ENCODE data around the gene ZNF197.

DNA sequence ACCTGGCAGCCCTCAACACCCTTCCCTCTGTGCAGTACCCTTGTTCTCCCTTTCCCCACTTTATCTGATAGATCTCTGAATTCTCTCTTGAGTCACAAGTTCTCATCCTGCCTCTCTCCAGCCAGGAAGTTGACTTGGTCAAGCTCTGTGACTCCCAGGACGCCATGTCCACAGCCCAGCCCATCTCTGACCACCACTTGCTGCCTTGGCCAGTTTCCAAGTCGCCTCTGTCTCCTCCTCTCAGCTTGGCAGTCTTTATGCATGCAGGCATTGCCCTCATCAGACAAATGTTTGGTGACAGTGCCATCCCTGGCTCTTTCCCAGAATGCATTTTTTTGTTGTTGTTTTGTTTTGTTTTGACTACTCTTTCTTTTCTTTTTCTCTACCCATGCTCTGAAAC, 49.4 kb downstream of the ZNF197 start:
- no peak for TF ChIP-seq POLR2A (IDR thresholded peaks at IDR 0.05)
- TF ChIP-seq, protein P1, sequence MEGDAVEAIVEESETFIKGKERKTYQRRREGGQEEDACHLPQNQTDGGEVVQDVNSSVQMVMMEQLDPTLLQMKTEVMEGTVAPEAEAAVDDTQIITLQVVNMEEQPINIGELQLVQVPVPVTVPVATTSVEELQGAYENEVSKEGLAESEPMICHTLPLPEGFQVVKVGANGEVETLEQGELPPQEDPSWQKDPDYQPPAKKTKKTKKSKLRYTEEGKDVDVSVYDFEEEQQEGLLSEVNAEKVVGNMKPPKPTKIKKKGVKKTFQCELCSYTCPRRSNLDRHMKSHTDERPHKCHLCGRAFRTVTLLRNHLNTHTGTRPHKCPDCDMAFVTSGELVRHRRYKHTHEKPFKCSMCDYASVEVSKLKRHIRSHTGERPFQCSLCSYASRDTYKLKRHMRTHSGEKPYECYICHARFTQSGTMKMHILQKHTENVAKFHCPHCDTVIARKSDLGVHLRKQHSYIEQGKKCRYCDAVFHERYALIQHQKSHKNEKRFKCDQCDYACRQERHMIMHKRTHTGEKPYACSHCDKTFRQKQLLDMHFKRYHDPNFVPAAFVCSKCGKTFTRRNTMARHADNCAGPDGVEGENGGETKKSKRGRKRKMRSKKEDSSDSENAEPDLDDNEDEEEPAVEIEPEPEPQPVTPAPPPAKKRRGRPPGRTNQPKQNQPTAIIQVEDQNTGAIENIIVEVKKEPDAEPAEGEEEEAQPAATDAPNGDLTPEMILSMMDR (IDR thresholded peaks at IDR 0.05), result no peak
